Measurements from ENCODE around the gene TTLL3. TPM values are rescaled to one million over a fixed set of nuclear protein-coding genes. Genes with fewer than 3 reads are reported as not detected.
"Not testable (repeated sequence)": the region's sequence is repeated elsewhere in the genome, so short reads cannot be mapped to it uniquely, and the experiment has no call there.

The TTLL3 gene
- total and polyA plus RNA-seq, 3 experiments from 2014 or later = 3.8 to 19.1 (median 18.8) TPM

DNA sequence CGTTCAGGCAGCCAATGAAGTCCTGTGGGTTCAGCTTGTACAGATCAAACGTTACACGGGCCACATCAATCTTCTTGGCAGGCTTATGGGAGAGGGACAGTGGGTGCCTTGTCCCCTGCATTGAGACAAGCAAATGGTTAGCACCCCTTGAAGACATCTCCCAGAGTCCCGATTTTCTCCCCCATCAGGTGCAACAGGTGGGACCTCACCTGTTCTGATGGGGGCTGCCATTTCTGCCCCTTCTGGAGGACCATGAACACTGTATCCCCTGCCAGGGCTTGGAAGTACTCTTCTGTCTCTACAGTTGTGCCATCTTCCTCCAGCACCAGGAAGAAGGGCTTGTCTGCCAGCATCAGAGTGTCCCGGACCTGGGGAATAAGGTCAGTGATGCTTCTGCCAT lies 59.9 kb downstream of the TTLL3 start:
- no peak for DNase-seq
- no peak overlapping the region for H3K4me3 Mint-ChIP-seq

DNA sequence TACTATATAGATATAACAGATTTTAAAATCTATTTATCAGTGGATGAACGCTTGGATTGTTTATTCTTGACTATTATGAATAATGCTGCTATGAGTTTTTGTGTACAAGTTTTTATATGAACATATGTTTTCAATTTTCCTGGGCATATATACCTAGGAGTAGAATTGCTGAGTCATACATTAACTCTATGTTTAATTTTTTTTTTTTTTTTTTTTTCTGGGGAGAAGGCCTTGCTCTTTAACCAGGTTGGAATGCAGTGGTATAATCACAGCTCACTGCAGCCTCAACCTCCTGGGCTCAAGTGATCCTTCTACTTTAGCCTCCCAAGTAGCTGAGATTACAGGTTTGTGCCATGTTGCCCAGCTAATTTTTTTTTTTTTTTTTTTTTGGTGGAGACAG lies 60.9 kb downstream of the TTLL3 start:
- H3K4me1 Mint-ChIP-seq = no peaks in the 10 kb centered on the region
- CTCF ChIA-PET = no interaction called here
- Histone ChIP-seq H3K4me1 (ENCODE audit: insufficient read depth, low read length) (no peaks in the 10 kb centered on the region), H3K4me3 (ENCODE audit: low read length) (no peak overlapping the region), H3K27me3 (ENCODE audit: insufficient read depth, low read length, poor library complexity, severe bottlenecking) (no peaks in the 10 kb centered on the region), H3K27ac (ENCODE audit: low read depth, low read length) (no peak overlapping the region), H3K9me3 (ENCODE audit: low read length) (no peaks in the 10 kb centered on the region), H3K36me3 (ENCODE audit: insufficient read depth, low read length) (no peaks in the 10 kb centered on the region)
- no peak for DNase-seq
- POLR2A ChIA-PET = interaction anchor here (0.6 kb wide), 1 partner anchor 131 kb away, joined by 4 read pairs; no protein-coding TSS in a partner anchor
- no peaks in the 10 kb centered on the region for H3K9me3 Mint-ChIP-seq
- H3K36me3 Mint-ChIP-seq = no peaks in the 10 kb centered on the region
- peaks cover 0 to 2% of the 10 kb centered on the region in 2 donors for H3K27me3 Mint-ChIP-seq
- H3K27ac Mint-ChIP-seq = no peak overlapping the region
- H3K4me3 Mint-ChIP-seq = no peak overlapping the region

More for the DNA sequence above, 59.9 kb downstream of the TTLL3 start:
- no peaks in the 10 kb centered on the region for H3K27me3 ChIP-seq (ENCODE audit: insufficient read depth, low read length, poor library complexity, severe bottlenecking)
- POLR2A ChIA-PET = no interaction called here
- no peak overlapping the region for H3K4me3 ChIP-seq (ENCODE audit: low read length)
- no peaks in the 10 kb centered on the region for H3K4me1 ChIP-seq (ENCODE audit: insufficient read depth, low read length)
- no peaks in the 10 kb centered on the region for H3K36me3 ChIP-seq (ENCODE audit: insufficient read depth, low read length)
- H3K27me3 Mint-ChIP-seq = peaks cover 0 to 2% of the 10 kb centered on the region in 2 donors
- H3K27ac Mint-ChIP-seq = no peak overlapping the region
- no peaks in the 10 kb centered on the region for H3K4me1 Mint-ChIP-seq
- no peaks in the 10 kb centered on the region for H3K9me3 ChIP-seq (ENCODE audit: low read length)
- CTCF ChIA-PET = no interaction called here
- H3K36me3 Mint-ChIP-seq = no peaks in the 10 kb centered on the region
- no peak overlapping the region for H3K27ac ChIP-seq (ENCODE audit: low read depth, low read length)
- H3K9me3 Mint-ChIP-seq = no peaks in the 10 kb centered on the region

DNA sequence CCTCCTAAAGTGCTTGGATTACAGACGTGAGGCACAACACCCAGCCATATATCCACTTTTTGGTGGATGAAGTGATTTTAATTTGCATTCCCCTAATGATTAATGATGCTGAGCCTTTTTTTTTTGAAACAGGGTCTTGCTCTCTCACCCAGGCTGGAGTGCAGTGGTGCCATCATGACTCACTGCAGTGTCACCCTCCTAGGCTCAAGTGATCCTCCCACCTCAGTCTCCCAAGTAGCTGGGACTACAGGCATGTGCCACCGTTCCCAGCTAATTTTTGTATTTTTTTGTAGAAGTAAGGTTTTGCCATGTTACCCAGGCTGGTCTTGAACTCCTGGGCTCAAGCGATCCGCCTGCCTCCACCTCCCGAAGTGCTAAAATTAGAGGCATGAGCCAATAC lies 62.0 kb downstream of the TTLL3 start:
- H3K9me3 Mint-ChIP-seq, H3K27me3 Mint-ChIP-seq: not testable (repeated sequence)

DNA sequence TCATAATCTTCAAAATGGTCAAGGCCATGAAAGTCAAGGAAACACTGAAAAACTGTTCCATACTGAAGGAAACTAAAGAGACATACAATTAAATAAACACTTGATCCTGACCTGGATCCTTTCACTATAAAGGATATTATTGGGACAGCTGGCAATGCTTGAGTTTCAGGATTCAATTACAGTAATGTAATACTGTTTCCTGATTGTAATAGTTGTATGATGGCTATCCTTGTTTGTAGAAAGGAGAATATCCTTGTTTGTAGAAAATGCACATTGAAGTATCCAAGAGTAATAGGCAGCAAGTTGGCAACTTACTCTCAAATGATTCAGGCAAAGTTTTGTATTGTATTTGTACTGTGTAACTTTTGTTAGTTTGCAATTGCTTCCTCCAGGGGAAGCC lies 65.4 kb downstream of the TTLL3 start:
- Histone ChIP-seq H3K4me3 (ENCODE audit: low read length) (no peak overlapping the region), H3K9me3 (ENCODE audit: low read length) (no peaks in the 10 kb centered on the region), H3K27me3 (ENCODE audit: insufficient read depth, low read length, poor library complexity, severe bottlenecking) (no peaks in the 10 kb centered on the region), H3K27ac (ENCODE audit: low read depth, low read length) (no peak overlapping the region), H3K36me3 (ENCODE audit: insufficient read depth, low read length) (no peaks in the 10 kb centered on the region), H3K4me1 (ENCODE audit: insufficient read depth, low read length) (no peaks in the 10 kb centered on the region)
- Mint-ChIP-seq H3K4me3 (no peak overlapping the region), H3K36me3 (no peaks in the 10 kb centered on the region), H3K27ac (no peak overlapping the region), H3K27me3 (peaks cover 0 to 2% of the 10 kb centered on the region in 2 donors), H3K9me3 (no peaks in the 10 kb centered on the region), H3K4me1 (no peaks in the 10 kb centered on the region)
- no peak for DNase-seq
- POLR2A ChIA-PET = interaction anchor here (0.6 kb wide), 1 partner anchor 83 kb away, joined by 3 read pairs; the partner anchor contains the start of gene TADA3
- CTCF ChIA-PET = no interaction called here

More for the DNA sequence above, 62.0 kb downstream of the TTLL3 start:
- peak overlapping the region in 1 of 8 donors; percentile 63 for H3K27ac Mint-ChIP-seq
- DNase-seq; H3K27me3 ChIP-seq (ENCODE audit: insufficient read depth, low read length, poor library complexity, severe bottlenecking); H3K4me1 ChIP-seq (ENCODE audit: insufficient read depth, low read length); CTCF ChIA-PET; H3K36me3 ChIP-seq (ENCODE audit: insufficient read depth, low read length); H3K4me1 Mint-ChIP-seq; H3K9me3 ChIP-seq (ENCODE audit: low read length); H3K27ac ChIP-seq (ENCODE audit: low read depth, low read length); H3K36me3 Mint-ChIP-seq; H3K4me3 ChIP-seq (ENCODE audit: low read length); H3K4me3 Mint-ChIP-seq; POLR2A ChIA-PET: not testable (repeated sequence)

DNA sequence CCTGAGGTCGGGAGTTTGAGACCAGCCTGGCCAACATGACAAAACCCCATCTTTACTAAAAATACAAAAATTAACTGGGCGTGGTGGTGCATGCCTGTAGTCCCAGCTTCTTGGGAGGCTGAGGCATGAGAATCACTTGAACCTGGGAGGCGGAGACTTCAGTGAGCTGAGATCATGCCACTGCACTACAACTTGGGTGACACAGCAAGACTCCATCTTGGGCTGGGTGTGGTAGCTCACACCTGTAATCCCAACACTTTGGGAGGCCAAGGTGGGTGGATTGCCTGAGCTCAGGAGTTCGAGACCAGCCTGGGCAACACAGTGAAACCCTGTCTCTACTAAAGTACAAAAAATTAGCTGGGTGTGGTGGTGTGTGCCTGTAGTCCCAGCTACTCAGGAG lies 66.2 kb downstream of the TTLL3 start:
- H3K4me1 ChIP-seq (ENCODE audit: insufficient read depth, low read length); H3K27ac ChIP-seq (ENCODE audit: low read depth, low read length); H3K27me3 ChIP-seq (ENCODE audit: insufficient read depth, low read length, poor library complexity, severe bottlenecking); DNase-seq; H3K9me3 Mint-ChIP-seq; H3K4me1 Mint-ChIP-seq; H3K4me3 Mint-ChIP-seq; H3K4me3 ChIP-seq (ENCODE audit: low read length); H3K27me3 Mint-ChIP-seq; H3K36me3 ChIP-seq (ENCODE audit: insufficient read depth, low read length); H3K27ac Mint-ChIP-seq; H3K9me3 ChIP-seq (ENCODE audit: low read length); H3K36me3 Mint-ChIP-seq: not testable (repeated sequence)
- ChIA-PET POLR2A (interaction anchor here (0.6 to 1.1 kb wide), 2 partner anchors 14 to 15 kb away, joined by 3 read pairs; no protein-coding TSS in a partner anchor), CTCF (interaction anchor here (1.0 kb wide), 1 partner anchor 10 kb away, joined by 3 read pairs; no protein-coding TSS in a partner anchor)

- POLR2A ChIA-PET = interaction anchor here (1.1 kb wide), 1 partner anchor 15 kb away, joined by 3 read pairs; no protein-coding TSS in a partner anchor
- Histone ChIP-seq H3K27me3 (ENCODE audit: insufficient read depth, low read length, poor library complexity, severe bottlenecking) (no peaks in the 10 kb centered on the region), H3K27ac (ENCODE audit: low read depth, low read length) (no peak overlapping the region), H3K4me3 (ENCODE audit: low read length) (no peak overlapping the region), H3K36me3 (ENCODE audit: insufficient read depth, low read length) (no peaks in the 10 kb centered on the region), H3K4me1 (ENCODE audit: insufficient read depth, low read length) (no peaks in the 10 kb centered on the region), H3K9me3 (ENCODE audit: low read length) (no peaks in the 10 kb centered on the region)
- Mint-ChIP-seq H3K27ac (no peak overlapping the region), H3K36me3 (no peaks in the 10 kb centered on the region), H3K4me1 (no peaks in the 10 kb centered on the region), H3K27me3 (peaks cover 0 to 3% of the 10 kb centered on the region in 2 donors), H3K9me3 (no peaks in the 10 kb centered on the region), H3K4me3 (no peak overlapping the region)
- no peak for DNase-seq
- CTCF ChIA-PET = no interaction called here
These were observed 66.9 kb downstream of the TTLL3 start for GRCh38 chr3:9876991-9877390.

DNA sequence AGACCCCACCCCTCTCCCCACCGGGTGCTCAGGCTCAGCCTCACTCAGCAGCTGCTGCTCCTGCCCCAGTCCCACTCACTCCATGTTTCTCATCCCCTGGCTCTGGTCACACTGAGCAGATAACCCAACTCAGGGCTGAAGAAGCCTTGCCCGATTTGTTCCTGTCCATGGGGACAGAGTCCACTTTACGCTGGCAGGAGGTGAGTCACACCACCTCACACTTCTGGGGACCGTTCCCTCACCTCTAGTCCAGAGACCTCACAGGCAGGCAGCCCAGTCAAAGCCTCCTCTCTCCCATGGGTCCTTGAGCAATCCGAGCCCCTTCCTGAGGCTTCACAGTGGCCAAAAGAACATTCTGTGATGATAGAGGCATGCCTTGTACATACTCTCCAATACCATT lies 68.6 kb downstream of the TTLL3 start:
- ChIA-PET CTCF (no interaction called here), POLR2A (no interaction called here)
- Mint-ChIP-seq H3K36me3 (no peaks in the 10 kb centered on the region), H3K27me3 (peaks cover 0 to 3% of the 10 kb centered on the region in 2 donors), H3K4me3 (no peak overlapping the region), H3K4me1 (no peaks in the 10 kb centered on the region), H3K9me3 (no peaks in the 10 kb centered on the region), H3K27ac (no peak overlapping the region)
- no peak overlapping the region for H3K4me3 ChIP-seq (ENCODE audit: low read length)
- H3K9me3 ChIP-seq (ENCODE audit: low read length) = no peaks in the 10 kb centered on the region
- no peaks in the 10 kb centered on the region for H3K27me3 ChIP-seq (ENCODE audit: insufficient read depth, low read length, poor library complexity, severe bottlenecking)
- DNase-seq = no peak
- no peaks in the 10 kb centered on the region for H3K4me1 ChIP-seq (ENCODE audit: insufficient read depth, low read length)
- H3K27ac ChIP-seq (ENCODE audit: low read depth, low read length) = no peak overlapping the region
- no peaks in the 10 kb centered on the region for H3K36me3 ChIP-seq (ENCODE audit: insufficient read depth, low read length)

GRCh38 chr3:9879830-9880549 lies 69.9 kb downstream of the TTLL3 start, which contains the start of gene CIDEC:
Gene CIDEC, minus strand, starts transcription at chr3:9880253. Its CDS starts 1,767 bp downstream, at chr3:9878486.
- Histone ChIP-seq H3K36me3 (ENCODE audit: insufficient read depth, low read length) (no peaks in the 10 kb centered on the region), H3K4me3 (ENCODE audit: low read length) (no peak within 1 kb of the TSS), H3K9me3 (ENCODE audit: low read length) (no peaks in the 10 kb centered on the region), H3K27ac (ENCODE audit: low read depth, low read length) (no peak within 1 kb of the TSS), H3K4me1 (ENCODE audit: insufficient read depth, low read length) (no peaks in the 10 kb centered on the region), H3K27me3 (ENCODE audit: insufficient read depth, low read length, poor library complexity, severe bottlenecking) (no peaks in the 10 kb centered on the region)
- no peak within 1 kb of the TSS for H3K4me3 Mint-ChIP-seq
- ChIA-PET POLR2A (no interaction called here), CTCF (no interaction called here)
- peaks cover 2 to 7% of the 10 kb centered on the region in 2 donors for H3K27me3 Mint-ChIP-seq
- H3K36me3 Mint-ChIP-seq = no peaks in the 10 kb centered on the region
- no peak for DNase-seq
- H3K27ac Mint-ChIP-seq = peak within 1 kb of the TSS in 1 of 8 donors; percentile 41
- no peaks in the 10 kb centered on the region for H3K4me1 Mint-ChIP-seq
- H3K9me3 Mint-ChIP-seq = no peaks in the 10 kb centered on the region
